LNCAP (cell line): ENCODE results near the gene ENDOD1.

Source experiments
- TF ChIP-seq, protein P1 (sequence below): fragments of 450-650 bp; IDR thresholded peaks from 2 replicates; pipeline ENCODE4 v1.5.1; 2017; ENCODE audit warnings: mild to moderate bottlenecking

Gene ENDOD1

DNA sequence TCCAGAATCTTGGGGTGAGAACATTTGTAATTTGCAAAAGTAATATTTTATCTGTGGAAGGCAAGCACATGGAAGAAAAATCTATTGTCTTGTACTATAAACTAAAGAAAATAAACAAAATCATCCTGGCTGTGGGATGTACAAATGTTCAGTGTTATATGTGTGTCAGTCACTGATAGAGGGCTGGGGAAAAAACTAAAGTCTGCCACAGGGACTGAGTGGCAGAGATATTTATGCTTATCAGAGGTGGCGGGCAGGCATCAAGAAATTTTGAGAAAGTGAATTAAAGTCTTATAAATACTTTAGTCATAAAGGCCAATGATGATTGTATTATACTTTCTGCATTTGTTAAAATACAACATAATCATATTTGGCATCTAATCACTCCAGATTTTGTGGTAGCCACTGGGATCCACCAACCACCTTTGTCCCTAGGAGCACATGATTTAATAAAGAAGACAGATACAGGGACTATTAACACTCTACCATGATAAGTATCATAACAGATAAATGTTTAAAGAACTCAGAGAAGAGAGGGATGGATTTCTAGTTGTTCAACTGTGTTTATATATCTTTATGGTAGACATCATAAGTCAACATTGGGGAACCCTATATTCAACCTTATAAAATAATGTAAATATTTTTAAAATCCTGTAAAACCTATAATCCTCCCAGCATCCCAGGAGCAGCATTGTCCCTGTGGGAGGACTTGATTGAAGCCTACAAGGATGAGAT is 2.6 kb upstream of the ENDOD1 start:
- TF ChIP-seq, protein P1, sequence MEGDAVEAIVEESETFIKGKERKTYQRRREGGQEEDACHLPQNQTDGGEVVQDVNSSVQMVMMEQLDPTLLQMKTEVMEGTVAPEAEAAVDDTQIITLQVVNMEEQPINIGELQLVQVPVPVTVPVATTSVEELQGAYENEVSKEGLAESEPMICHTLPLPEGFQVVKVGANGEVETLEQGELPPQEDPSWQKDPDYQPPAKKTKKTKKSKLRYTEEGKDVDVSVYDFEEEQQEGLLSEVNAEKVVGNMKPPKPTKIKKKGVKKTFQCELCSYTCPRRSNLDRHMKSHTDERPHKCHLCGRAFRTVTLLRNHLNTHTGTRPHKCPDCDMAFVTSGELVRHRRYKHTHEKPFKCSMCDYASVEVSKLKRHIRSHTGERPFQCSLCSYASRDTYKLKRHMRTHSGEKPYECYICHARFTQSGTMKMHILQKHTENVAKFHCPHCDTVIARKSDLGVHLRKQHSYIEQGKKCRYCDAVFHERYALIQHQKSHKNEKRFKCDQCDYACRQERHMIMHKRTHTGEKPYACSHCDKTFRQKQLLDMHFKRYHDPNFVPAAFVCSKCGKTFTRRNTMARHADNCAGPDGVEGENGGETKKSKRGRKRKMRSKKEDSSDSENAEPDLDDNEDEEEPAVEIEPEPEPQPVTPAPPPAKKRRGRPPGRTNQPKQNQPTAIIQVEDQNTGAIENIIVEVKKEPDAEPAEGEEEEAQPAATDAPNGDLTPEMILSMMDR = no peak

DNA sequence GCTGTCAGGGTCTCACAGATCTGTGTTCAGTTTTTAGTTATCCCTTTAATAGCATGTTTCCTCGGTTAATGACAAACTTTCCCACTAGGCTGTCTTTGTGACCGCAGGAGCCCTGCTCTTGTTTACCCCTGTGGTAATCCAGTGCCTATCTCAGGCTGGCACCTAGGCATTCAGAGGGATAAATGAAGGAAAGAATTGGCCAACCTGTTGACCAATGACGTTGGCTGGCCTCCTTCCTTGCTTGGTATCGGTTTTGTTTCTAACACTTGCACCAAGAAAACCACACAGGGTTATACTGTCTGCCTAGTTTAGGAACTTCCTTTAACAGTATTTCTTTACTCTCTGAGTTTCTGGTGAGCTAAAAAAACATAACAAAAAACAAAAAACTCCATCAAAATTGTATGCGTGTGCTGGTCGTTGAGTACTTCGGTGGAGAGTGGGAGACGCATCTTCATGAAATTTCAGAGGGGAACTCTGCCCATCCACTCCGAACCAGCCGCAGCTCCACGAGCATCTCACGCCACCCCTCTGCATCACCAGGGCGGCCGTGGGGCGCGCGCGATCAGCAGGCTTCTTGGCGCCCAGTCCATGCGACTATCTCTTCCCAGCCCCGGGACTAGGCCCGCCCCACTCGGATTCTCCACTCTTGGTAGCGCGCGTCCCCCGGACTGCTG is 563 bp upstream of the ENDOD1 start:
- TF ChIP-seq, protein P1 = no peak

GRCh38 chr11:95091663-95092180 is 2.1 kb downstream of the ENDOD1 start:
- TF ChIP-seq, protein P1 = no peak

- TF ChIP-seq, protein P1 = no peak; the same call in 1 of the 2 replicates
Observed at GRCh38 chr11:95092549-95093324, 3.1 kb downstream of the ENDOD1 start.

- TF ChIP-seq, protein P1 = no peak
Observed at GRCh38 chr11:95093548-95093947, 3.9 kb downstream of the ENDOD1 start.

- TF ChIP-seq, protein P1 = no peak
Observed at GRCh38 chr11:95095858-95096587, 6.4 kb downstream of the ENDOD1 start.

DNA sequence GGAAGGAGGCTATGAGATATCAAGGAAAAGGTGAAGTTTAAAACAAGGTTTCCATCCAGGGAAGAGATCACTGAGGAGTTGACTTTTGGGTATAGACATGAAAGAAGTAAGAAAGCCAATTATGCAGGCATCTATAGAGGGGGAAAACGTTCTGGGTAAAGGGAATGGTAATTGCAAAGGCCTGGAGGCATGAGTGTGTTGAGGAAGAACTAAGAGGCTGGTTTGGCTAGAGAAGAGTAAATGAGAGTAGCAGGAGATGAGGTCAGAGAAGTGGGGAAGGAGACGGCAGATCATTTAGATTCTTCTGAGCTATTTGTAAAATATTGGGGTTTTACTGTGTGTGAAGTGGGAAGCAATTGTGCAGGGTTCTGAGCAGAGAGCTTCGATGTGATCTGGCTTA is 7.6 kb downstream of the ENDOD1 start:
- TF ChIP-seq, protein P1 = no peak
